ENCODE measurements around the gene NPW.
A peak's percentile ranks its signal among the peaks of the same experiment; 100 is the strongest.

Gene NPW

GRCh38 chr16:2027024-2028010 is 7.7 kb downstream of the NPW start:
- TF ChIP-seq ZFP30 (CRISPR knock-in tag; IDR thresholded peaks at IDR 0.05) (no peak), PPARA (CRISPR knock-in tag; IDR thresholded peaks at IDR 0.05; ENCODE audit: borderline replicate concordance) (no peak), BACH2 (CRISPR knock-in tag; IDR thresholded peaks at IDR 0.05; ENCODE audit: borderline replicate concordance) (no peak), POU6F1 (CRISPR knock-in tag; IDR thresholded peaks at IDR 0.05; ENCODE audit: borderline replicate concordance, low read depth) (no peak), GLIS3 (CRISPR knock-in tag; IDR thresholded peaks at IDR 0.05) (no peak), TSHZ2 (CRISPR knock-in tag; IDR thresholded peaks at IDR 0.05) (no peak), ZNF8 (CRISPR knock-in tag; IDR thresholded peaks at IDR 0.05) (no peak)
- ATAC-seq = peak; percentile 7

GRCh38 chr16:2028146-2028545 is 8.6 kb downstream of the NPW start:
- TF ChIP-seq PATZ1 (CRISPR knock-in tag; IDR thresholded peaks at IDR 0.05; ENCODE audit: borderline replicate concordance) = no peak
- TF ChIP-seq CREB5 (CRISPR knock-in tag; IDR thresholded peaks at IDR 0.05; ENCODE audit: low read depth) = no peak
- TF ChIP-seq ISL1 (CRISPR knock-in tag; IDR thresholded peaks at IDR 0.05) = no peak
- no peak for TF ChIP-seq TCF4 (CRISPR knock-in tag; IDR thresholded peaks at IDR 0.05; ENCODE audit: borderline replicate concordance)
- no peak for TF ChIP-seq TSHZ2 (CRISPR knock-in tag; IDR thresholded peaks at IDR 0.05)
- TF ChIP-seq CSDC2 (CRISPR knock-in tag; IDR thresholded peaks at IDR 0.05) = no peak
- no peak for TF ChIP-seq RARB (CRISPR knock-in tag; IDR thresholded peaks at IDR 0.05)
- TF ChIP-seq CSRNP3 (CRISPR knock-in tag; IDR thresholded peaks at IDR 0.05) = no peak
- TF ChIP-seq ZFP3 (CRISPR knock-in tag; IDR thresholded peaks at IDR 0.05) = no peak
- TF ChIP-seq ESRRG (CRISPR knock-in tag; IDR thresholded peaks at IDR 0.05) = no peak
- TF ChIP-seq TOX (CRISPR knock-in tag; IDR thresholded peaks at IDR 0.05; ENCODE audit: borderline replicate concordance) = no peak
- no peak for TF ChIP-seq ZNF8 (CRISPR knock-in tag; IDR thresholded peaks at IDR 0.05)
- no peak for TF ChIP-seq ZC3H10 (CRISPR knock-in tag; IDR thresholded peaks at IDR 0.05)
- TF ChIP-seq BACH2 (CRISPR knock-in tag; IDR thresholded peaks at IDR 0.05; ENCODE audit: borderline replicate concordance) = no peak
- TF ChIP-seq SNAI2 (CRISPR knock-in tag; IDR thresholded peaks at IDR 0.05) = no peak
- no peak for ATAC-seq
